GM21423 (cell line): ENCODE results near the gene PLA2G12B.
"Not testable (repeated sequence)": the region's sequence is repeated elsewhere in the genome, so short reads cannot be mapped to it uniquely, and the experiment has no call there.

Source experiments
- ATAC-seq: cut with Tn5 transposase; IDR thresholded peaks from one replicate; pipeline ENCODE4 v1.9.1; 2021; ENCODE audit warnings: mild to moderate bottlenecking, moderate library complexity; ENCODE audit not compliant: unreplicated experiment

The PLA2G12B gene, protein sequence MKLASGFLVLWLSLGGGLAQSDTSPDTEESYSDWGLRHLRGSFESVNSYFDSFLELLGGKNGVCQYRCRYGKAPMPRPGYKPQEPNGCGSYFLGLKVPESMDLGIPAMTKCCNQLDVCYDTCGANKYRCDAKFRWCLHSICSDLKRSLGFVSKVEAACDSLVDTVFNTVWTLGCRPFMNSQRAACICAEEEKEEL

DNA sequence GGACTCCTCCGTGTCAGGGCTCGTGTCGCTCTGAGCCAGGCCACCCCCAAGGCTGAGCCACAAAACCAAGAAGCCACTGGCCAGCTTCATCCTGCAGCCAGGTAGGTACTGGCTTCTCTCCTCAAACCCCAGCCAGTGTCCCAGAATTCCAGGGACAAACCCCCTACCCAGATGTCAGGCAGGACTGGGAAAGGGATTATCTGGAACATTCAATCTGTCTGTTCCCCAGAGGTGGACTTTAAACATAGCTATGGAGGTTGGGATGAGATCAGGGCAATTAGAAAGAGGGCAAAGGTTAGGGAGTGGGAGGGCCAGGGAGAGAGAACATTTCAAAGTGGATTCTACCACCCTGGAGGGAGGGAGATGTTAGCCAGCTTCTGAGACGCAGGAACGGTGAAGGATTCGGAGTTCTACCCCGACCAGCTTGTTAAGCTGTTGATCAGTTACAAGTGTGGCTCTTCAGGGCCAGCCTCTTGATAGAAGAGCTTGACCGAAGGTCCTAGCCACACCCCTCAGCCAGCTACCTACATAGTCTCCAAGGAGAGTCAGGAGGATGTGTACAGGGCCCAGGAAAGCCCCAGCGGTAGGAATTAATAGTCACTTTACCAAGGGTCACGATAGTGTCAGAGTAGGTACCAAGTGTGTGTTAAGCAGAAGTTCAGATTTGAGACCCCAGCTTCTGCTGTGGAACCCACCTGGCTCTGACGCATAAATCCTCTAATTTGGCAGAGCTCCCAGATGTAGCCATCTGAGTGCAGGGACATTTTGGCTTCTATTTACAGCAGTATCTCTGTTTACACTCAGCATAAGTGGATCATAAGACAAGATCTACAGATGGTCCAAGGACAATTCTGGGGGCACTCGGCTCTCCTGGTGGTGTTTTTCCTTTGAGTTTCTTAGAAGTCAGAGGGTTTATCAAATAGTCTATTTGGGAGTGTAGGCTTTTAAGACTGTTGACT lies at the start of gene PLA2G12B:
PLA2G12B (minus strand) TSS at position 211 of the 959 bp plus-strand sequence; CDS start at position 90, 121 bp downstream.
- ATAC-seq: no peak

DNA sequence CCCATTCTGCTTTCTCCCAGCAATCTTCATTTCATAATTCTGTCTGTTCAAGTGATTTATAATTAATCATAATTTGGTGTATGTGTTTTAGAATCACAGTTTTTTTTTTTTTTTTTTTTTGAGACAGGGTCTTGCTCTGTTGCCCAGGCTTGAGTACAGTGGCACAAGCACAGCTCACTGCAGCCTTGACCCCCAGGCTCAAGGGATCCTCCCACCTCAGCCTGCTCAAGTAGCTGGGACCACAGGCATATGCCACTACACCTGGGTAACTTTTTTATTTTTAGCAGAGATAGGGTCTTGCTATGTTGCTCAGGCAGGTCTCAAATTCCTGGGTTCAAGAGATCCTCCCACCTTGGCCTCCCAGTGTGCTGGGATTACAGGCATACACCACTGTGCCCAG lies 49.2 kb upstream of the PLA2G12B start:
- no peak for ATAC-seq

DNA sequence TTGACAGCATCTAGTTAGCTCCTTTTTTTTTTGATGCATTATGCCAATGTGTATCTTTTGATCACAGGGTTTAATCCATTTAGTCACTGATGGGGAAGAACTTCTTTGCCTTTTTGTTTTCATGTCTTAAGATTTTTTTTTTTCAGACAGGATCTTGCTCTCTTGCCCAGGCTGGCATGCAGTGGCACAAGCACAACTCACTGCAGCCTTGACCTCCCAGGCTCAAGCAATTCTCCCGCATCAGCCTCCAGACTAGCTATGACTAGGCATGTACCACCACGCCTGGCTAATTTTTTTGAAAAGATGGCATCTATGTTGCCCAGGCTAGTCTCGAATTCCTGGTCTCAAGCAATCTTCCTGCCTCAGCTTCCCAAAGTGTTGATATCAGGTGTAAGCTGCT lies 46.4 kb upstream of the PLA2G12B start:
- no peak for ATAC-seq

DNA sequence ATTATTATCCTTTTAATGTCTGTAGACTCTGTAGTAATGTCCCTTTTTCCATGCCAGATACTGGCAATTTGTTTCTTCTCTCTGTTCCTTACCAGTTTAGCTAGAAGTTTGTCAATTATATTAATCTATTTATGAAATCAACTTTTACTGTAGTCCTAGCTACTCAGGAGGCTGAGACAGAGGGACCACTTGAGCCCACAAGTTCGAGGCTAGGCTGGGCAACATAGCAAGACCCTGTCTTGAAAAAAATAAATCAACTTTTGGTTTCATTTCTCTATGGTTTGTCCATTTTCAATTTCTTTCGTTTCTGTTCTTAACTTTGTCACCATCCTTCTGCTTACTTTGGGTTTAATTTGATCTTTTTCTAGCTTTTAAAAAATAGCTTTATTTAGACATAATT lies 42.5 kb upstream of the PLA2G12B start:
- ATAC-seq: no peak

DNA sequence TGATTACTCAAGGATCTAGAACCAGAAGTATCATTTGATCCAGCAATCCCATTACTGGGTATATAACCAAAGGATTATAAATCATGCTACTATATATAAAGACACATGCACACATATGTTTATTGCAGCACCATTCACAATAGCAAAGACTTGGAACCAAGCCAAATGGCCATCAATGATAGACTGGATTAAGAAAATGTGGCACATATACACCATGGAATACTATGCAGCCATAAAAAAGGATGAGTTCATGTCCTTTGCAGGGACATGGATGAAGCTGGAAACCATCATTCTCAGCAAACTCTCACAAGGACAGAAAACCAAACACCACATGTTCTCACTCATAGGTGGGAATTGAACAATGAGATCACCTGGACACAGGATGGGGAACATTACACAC lies 40.9 kb upstream of the PLA2G12B start:
- not testable (repeated sequence) for ATAC-seq

DNA sequence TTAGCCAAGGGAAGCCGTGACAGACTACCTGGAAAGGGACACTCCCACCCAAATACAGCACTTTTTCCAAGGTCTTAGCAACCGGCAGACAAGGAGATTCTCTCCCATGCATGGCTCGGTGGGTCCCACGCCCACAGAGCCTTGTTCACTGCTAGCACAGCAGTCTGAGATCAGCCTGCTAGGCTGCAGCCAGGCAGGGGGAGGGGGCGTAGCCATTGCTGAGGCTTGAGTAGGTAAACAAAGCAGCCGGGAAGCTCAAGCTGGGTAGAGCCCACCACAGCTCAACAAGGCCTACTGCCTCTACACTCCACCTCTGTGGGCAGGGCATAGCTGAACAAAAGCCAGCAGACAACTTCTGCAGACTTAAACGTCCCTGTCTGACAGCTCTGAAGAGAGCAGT lies 35.2 kb upstream of the PLA2G12B start:
- ATAC-seq: not testable (repeated sequence)

DNA sequence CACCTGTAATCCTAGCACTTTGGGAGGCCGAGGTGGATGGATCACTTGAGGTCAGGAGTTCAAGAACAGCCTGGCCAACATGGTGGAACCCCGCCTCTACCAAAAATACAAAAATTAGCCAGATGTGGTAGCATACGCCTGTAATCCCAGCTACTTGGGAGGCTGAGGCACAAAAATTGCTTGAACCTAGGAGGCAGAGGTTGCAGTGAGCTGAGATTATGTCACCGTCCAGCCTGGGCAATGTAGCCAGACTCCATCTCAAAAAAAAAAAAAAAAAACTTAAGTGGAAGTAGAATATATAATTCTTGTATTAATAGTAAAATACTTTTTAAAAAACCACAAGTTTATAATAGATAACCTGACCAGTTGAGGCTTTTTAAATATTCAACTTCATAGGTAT lies 30.0 kb upstream of the PLA2G12B start:
- ATAC-seq: not testable (repeated sequence)

DNA sequence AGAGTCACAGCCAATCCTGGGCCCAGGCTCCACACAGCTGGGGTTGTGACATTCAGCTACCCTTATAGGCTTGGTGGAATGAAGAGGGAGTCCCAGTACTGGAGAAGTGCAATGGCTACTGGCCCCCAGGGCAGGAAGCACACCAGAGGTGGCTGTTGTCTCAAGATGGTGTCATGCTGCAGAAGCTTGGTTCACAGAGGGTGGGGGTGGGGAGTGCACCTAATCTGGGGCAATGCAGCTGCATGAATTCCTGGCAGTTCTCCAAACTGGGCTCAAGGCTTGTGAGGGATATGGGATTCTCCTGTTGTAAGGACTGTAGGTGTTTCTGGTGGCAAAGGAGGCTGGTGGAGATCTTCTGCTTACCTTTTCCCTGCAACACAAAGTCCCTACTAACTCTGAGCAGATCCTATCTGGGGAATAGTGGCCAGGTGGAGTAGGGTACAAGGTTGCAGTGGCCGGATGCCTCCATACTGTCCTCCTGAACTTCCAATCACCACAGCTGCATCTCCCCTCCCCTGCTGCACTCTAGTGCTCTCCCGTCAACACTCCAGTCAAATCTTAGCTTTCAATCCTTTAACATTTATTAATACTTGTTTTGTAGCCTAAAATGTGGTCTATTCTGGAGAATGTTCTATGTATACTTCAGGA lies 27.4 kb upstream of the PLA2G12B start:
- ATAC-seq: no peak

DNA sequence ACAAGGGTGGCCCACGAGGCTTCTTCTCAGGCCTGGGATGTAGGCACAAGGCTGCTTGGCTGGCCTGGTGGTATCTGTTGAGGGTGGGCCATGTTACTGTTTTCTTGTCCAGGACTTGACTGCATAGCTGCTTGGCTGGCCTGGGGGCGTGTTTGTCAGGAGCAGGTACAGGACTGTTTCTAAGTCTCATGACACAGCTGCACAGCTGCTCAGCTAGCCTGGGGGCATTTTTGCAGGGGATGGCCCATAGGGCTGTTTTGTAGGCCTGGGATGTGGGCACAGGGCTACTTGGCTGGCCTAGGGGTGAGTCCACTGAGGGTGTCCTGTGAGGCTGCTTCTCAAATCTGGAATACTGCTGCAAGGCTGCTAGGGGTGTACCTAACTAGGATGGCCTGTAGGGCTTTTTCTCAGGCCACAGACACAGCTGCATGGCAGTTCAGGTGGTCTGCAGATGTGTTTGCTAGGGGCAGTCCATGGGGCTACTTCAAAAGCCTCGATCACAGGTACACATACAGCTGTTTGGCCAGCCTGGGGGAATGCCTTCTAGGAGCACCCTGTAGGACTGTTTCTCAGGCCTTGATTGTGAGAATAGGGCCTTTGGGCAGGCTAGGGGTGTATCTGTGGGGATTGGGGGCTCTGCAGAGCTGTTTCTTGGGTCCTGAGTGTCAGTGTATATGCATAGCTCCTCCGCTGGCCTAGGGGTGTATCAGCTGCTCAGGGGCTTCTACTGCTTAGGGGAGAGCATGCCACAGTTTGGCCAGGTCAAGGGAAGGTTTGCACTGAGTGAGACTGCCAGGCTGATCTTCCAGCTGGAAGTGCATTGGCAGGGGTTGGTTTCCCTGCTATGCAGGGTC lies 26.6 kb upstream of the PLA2G12B start:
- ATAC-seq: no peak

DNA sequence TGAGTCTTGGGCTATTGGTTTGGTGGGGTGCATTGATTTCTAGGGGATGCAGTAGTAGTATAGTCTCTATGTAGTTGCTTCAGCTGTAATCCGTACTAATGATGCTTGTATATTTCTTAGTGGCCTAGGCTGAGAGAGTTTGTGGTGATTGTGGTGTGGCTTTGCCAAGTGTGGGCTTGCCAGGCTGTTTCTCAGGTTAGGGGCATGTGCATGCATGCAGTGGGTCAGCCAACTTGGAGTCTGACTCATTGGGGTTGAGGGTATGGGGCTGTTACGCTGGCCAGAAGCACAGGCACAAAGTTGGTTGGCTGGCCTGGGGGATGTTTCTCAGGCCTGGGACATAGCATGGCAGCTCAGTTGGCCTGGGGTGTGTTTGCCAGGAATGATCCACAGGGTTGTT lies 25.7 kb upstream of the PLA2G12B start:
- no peak for ATAC-seq

DNA sequence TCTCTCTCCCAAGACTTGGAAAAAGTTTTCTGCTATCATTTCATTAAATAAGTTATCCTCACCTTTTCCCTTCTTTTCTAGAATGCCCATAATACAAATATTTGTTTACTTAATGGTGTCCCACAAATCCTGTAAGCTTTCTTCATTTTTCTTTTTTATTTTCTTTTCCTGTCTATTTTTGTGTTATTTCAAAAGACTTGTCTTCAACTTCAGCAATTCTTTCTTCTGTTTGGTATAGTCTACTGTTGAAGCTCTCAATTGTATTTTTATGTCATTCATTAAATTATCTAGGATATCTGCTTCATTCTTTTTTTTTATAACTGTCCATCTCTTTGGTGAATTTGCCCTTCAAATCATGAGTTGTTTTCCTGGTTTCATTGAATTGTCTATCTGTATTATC lies 25.1 kb upstream of the PLA2G12B start:
- ATAC-seq: no peak

DNA sequence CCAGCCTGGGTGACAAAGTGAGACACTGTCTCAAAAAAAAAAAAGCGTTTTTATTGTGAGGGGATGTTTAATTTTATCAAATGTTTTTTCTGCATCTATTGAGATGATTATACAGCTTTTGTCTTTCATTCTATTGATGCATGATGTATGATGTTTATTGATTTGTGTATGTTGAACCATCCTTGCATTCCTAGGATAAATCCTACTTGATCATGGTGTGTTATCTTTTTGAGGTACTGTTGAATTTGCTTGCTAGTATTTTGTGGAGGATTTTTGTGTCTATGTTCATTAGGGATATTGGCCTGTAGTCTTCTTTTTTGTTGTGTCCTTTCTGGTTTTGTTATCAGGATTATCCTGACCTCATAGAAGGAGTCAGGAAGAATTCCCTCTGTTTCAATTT lies 22.3 kb upstream of the PLA2G12B start:
- ATAC-seq: no peak

DNA sequence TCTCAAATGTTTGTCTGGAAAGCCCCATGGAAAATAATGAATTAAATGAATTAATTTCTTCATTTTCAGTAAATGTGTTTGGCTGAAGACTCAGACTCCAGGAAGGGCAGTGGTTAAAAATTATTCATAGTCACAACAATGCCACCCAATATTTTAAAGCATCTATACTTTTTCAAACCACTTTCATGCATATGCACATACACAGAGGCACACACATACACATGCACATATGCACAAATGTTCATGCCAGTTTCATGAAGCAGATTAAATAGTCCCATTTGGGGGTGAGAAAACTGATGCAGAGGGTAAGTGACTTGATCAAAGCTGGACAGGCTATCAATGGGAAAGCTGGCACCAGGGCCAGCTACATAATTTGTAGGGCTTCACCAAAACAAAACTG lies 1.4 kb upstream of the PLA2G12B start:
- no peak for ATAC-seq

DNA sequence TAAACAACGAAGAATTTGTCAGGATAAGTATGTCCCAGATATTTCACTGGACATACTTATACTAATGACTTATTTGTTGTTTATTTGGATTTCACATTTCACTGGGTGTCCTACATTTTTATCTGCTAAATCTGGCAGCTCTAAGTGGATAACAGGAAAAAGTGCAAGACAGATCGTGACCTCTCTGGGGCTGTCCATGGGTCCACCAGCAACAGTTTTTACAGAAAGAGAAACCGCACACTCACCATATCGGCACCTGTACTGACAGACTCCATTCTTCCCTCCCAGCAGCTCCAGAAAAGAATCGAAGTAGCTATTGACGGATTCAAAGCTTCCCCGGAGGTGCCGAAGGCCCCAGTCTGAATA lies 393 bp downstream of the PLA2G12B start:
- no peak for ATAC-seq

DNA sequence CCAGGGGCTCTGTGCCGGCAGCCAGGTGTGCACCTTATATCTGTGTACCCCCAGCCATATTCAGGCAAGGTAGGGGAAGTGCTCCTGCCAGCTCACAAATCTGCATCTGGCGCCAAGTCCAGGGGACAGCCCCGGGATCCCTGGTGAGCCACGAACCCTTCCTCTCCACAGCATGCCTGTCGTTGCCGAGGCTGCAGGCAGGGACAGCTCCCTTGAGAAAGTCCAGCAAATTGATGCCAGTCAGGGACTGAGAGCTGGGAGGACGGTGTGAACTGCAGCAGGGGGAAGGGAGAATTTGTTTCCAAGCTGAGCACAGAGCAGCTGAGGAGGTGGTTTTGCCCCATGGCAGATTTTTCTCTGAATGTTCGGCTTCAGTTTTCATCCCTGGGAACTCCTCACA lies 919 bp downstream of the PLA2G12B start:
- no peak for ATAC-seq

DNA sequence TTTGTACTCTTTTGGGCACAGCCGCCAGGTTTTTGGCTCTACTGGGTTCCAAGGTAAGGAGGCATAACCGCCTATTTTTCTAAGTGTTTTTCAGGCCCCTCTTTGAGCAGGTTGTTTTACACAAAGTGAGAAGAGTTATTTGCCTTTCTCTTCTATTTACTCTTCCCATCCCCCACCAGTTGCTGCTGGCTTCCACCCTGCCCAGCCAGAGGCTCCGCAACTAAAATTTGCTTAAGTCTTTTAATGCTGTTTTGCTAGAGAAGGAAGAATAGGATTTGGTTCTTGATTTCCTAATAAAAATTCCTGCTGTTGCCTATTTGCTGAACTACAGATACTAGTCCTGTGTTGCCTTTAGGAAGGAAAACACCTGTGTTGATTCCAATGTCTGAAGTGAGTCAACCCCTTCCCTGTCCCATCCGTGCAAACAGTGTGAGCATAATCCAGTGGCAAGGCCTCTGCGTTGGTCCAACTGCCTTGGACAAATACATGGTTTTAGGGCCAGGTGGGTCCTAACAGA lies 1.9 kb downstream of the PLA2G12B start:
- ATAC-seq: no peak

DNA sequence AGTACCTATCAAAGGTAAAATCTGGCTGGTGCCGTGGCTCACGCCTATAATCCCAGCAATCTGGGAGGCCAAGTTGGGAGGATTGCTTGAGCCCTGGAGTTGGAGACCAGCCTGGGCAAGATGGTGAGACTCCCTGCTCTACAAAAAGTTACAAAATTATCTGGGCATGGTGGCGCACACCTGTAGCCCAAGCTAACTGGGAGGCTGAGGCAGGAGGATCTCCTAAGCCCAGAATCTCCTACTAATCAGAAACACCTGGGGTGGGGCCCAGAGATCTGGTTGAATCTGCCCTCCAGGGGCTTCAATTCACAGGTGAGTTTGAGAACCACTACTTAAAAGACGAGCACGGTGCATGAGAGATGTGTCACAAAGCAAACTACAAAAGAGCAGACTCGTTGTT lies 2.4 kb downstream of the PLA2G12B start:
- no peak for ATAC-seq

DNA sequence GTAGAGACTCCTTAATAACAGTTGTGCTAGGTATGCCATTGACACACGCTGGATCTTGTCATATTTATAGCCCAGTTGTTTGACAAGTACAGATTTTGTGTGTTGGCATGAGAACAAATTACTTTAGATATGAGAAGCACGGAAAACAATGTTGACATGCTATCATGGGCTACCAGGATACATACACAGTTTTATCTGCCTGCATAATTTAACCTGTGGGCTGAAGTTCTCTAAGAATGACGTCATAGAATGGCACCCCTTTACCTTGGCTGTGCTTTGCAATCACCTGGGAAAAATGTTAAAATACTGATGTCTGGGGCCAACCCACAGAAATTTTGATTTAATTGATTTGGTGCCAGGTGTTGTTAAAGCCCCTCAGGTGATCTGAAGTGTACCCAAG lies 2.8 kb downstream of the PLA2G12B start:
- ATAC-seq: no peak

DNA sequence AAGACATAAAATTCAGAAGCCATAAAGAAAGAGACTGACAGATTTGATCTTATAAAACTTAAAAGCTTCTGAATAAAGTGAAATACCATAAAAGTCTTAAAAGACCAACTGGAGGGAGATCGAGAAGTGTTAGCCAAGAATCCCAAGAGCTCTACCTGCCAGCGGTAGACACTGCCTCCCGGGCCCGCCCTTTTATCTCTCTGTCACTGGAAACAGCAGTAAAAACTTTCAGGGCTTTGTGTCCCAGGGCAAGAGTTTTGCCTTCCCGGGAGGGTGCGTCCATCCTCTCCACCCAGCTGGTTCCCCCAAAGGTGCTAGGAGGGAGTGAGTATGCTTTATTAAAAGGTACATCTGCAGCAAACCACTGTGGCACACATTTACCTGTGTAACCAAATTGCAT lies 5.8 kb downstream of the PLA2G12B start:
- ATAC-seq: no peak

DNA sequence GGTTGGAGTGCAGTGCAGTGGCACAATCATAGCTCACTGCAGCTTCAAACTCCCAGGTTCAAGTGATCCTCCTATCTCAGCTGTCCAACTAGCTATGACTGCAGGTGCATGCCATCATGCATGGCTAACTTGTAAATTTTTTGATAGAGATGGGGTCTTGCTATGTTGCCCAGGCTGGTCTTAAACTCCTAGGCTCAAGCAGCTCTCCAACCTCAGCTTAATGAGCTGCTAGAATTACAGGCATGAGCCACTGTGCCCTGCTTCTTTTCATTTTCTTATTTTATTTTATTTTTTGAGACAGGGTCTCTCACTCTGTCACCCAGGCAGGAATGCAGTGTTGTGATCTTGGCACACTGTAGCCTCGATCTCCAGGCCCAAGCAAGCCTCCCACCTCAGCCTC lies 7.6 kb downstream of the PLA2G12B start:
- ATAC-seq: no peak
